H9 (cell line): ENCODE measurements around the gene NDUFA3. TPM values are rescaled to one million over a fixed set of nuclear protein-coding genes. Genes with fewer than 3 reads are reported as not detected.

Experiments used
- DNase-seq: peaks from one replicate; pipeline ENCODE4 v3.0.0-alpha.2; 2017
- H2AFZ ChIP-seq: one replicate; pipeline ENCODE4 v1.6.1; 2013; ENCODE audit warnings: mild to moderate bottlenecking, low read length, control low read depth, moderate library complexity
- H2AK5ac ChIP-seq: 2 replicates; pipeline ENCODE4 v1.6.1; 2013; ENCODE audit warnings: low read length, control low read depth, mixed read lengths; ENCODE audit not compliant: insufficient read length
- H2BK120ac ChIP-seq: one replicate; pipeline ENCODE4 v1.6.1; 2013; ENCODE audit warnings: low read depth, mild to moderate bottlenecking, low read length, control low read depth, inconsistent platforms; ENCODE audit not compliant: poor library complexity, severe bottlenecking
- H2BK12ac ChIP-seq: 2 replicates; pipeline ENCODE4 v1.6.1; 2013; ENCODE audit warnings: low read length, control low read depth, mixed read lengths, low read depth; ENCODE audit not compliant: insufficient read length
- H2BK15ac ChIP-seq: 2 replicates; pipeline ENCODE4 v1.6.1; 2013; ENCODE audit warnings: low read depth, low read length, control low read depth
- H2BK20ac ChIP-seq: one replicate; pipeline ENCODE4 v1.6.1; 2013; ENCODE audit warnings: low read depth, mild to moderate bottlenecking, low read length, control low read depth, inconsistent platforms; ENCODE audit not compliant: poor library complexity, severe bottlenecking
- H2BK5ac ChIP-seq: 2 replicates; pipeline ENCODE4 v1.6.1; 2013; ENCODE audit warnings: low read length, control low read depth, mixed read lengths; ENCODE audit not compliant: insufficient read length
- H3K14ac ChIP-seq: 2 replicates; pipeline ENCODE4 v1.6.1; 2013; ENCODE audit warnings: low read length, control low read depth; ENCODE audit not compliant: insufficient read depth
- H3K18ac ChIP-seq: 2 replicates; pipeline ENCODE4 v1.6.1; 2013; ENCODE audit warnings: low read depth, mild to moderate bottlenecking, mixed read lengths, low read length, control low read depth; ENCODE audit not compliant: insufficient read length
- H3K23ac ChIP-seq: 2 replicates; pipeline ENCODE4 v1.6.1; 2013; ENCODE audit warnings: low read length, control low read depth, mixed read lengths, low read depth; ENCODE audit not compliant: insufficient read length
- H3K23me2 ChIP-seq: 2 replicates; pipeline ENCODE4 v1.6.1; 2013; ENCODE audit warnings: low read depth, mild to moderate bottlenecking, mixed read lengths, low read length, control low read depth; ENCODE audit not compliant: insufficient read length, poor library complexity, severe bottlenecking
- H3K27ac ChIP-seq: 2 replicates; pipeline ENCODE4 v1.5.1; 2013; ENCODE audit warnings: low read length, control low read depth, mixed read lengths, low read depth; ENCODE audit not compliant: insufficient read length
- H3K27me3 ChIP-seq: 2 replicates; pipeline ENCODE4 v1.6.1; 2013; ENCODE audit warnings: low read length, control low read depth, inconsistent platforms; ENCODE audit not compliant: insufficient read depth
- H3K4ac ChIP-seq: 2 replicates; pipeline ENCODE4 v1.6.1; 2013; ENCODE audit warnings: low read depth, mild to moderate bottlenecking, control low read depth, inconsistent platforms, low read length, moderate library complexity
- H3K4me1 ChIP-seq: 2 replicates; pipeline ENCODE4 v1.6.1; 2013; ENCODE audit warnings: low read length, control low read depth, inconsistent platforms; ENCODE audit not compliant: insufficient read depth
- H3K4me2 ChIP-seq: 2 replicates; pipeline ENCODE4 v1.6.1; 2013; ENCODE audit warnings: low read length, control low read depth, mixed read lengths; ENCODE audit not compliant: insufficient read length, insufficient read depth
- H3K56ac ChIP-seq: 2 replicates; pipeline ENCODE4 v1.6.1; 2013; ENCODE audit warnings: low read depth, mild to moderate bottlenecking, mixed read lengths, low read length, control low read depth; ENCODE audit not compliant: insufficient read length
- H3K79me1 ChIP-seq: 2 replicates; pipeline ENCODE4 v1.6.1; 2013; ENCODE audit warnings: low read depth, mild to moderate bottlenecking, moderate library complexity, low read length, control low read depth, inconsistent platforms; ENCODE audit not compliant: insufficient read depth, poor library complexity, severe bottlenecking
- H3K79me2 ChIP-seq: 2 replicates; pipeline ENCODE4 v1.6.1; 2013; ENCODE audit warnings: low read length, control low read depth, inconsistent platforms; ENCODE audit not compliant: insufficient read depth
- H3K9ac ChIP-seq: 2 replicates; pipeline ENCODE4 v1.6.1; 2013; ENCODE audit warnings: low read length, control low read depth, mixed read lengths; ENCODE audit not compliant: insufficient read length; ENCODE audit errors: extremely low read depth
- H3K9me3 ChIP-seq: one replicate; pipeline ENCODE4 v1.6.1; 2013; ENCODE audit warnings: low read depth, low read length, inconsistent platforms; ENCODE audit not compliant: control insufficient read depth
- H3T11ph ChIP-seq: one replicate; pipeline ENCODE4 v1.6.1; 2013; ENCODE audit warnings: mild to moderate bottlenecking, low read length, control low read depth, inconsistent platforms
- H4K20me1 ChIP-seq: one replicate; pipeline ENCODE4 v1.6.1; 2013; ENCODE audit not compliant: control insufficient read depth, insufficient read length, insufficient read depth
- H4K5ac ChIP-seq: 2 replicates; pipeline ENCODE4 v1.6.1; 2013; ENCODE audit warnings: low read depth, mild to moderate bottlenecking, mixed read lengths, low read length, control low read depth; ENCODE audit not compliant: insufficient read length
- H4K8ac ChIP-seq: replicated peaks from 2 replicates; pipeline ENCODE4 v1.6.1; 2013; ENCODE audit warnings: low read length, control low read depth, mixed read lengths, low read depth; ENCODE audit not compliant: insufficient read length
- H4K91ac ChIP-seq: 2 replicates; pipeline ENCODE4 v1.6.1; 2013; ENCODE audit warnings: low read depth, mild to moderate bottlenecking, moderate library complexity, mixed read lengths, low read length, control low read depth; ENCODE audit not compliant: insufficient read length
- H3K27ac Mint-ChIP-seq, 3 experiments: 2 replicates in 2 of 3; 3 replicates in 1 of 3; pipeline ENCODE4 v1.8.0; 2020 to 2021; ENCODE audit warnings: mixed read lengths in 3 of 3, mild to moderate bottlenecking in 1 of 3, moderate library complexity in 1 of 3
- H3K27me3 Mint-ChIP-seq: 2 replicates; pipeline ENCODE4 v1.8.0; 2021; ENCODE audit warnings: low read depth, mild to moderate bottlenecking, moderate library complexity, mixed read lengths
- H3K36me3 Mint-ChIP-seq, 3 experiments: 2 replicates in 2 of 3; 3 replicates in 1 of 3; pipeline ENCODE4 v1.8.0; 2020 to 2021; ENCODE audit warnings: low read depth in 3 of 3, mixed read lengths in 3 of 3; ENCODE audit not compliant: insufficient read depth in 1 of 3
- H3K4me1 Mint-ChIP-seq, 2 experiments: 2 replicates each; pipeline ENCODE4 v1.8.0; 2020; ENCODE audit warnings: mixed read lengths in 2 of 2
- H3K4me3 Mint-ChIP-seq, 2 experiments: 2 replicates in 1 of 2; 3 replicates in 1 of 2; pipeline ENCODE4 v1.8.0; 2020 to 2021; ENCODE audit warnings: mild to moderate bottlenecking in 2 of 2, mixed read lengths in 2 of 2, moderate library complexity in 1 of 2
- H3K9me3 Mint-ChIP-seq, 2 experiments: 2 replicates in 1 of 2; 3 replicates in 1 of 2; pipeline ENCODE4 v1.8.0; 2020; ENCODE audit warnings: mild to moderate bottlenecking in 2 of 2, mixed read lengths in 2 of 2, moderate library complexity in 1 of 2
- WGBS: extraction: QIAGEN DNeasy Blood & Tissue Kit; methylation state at CpG from one replicate; pipeline ENCODE4 v1.1.7; 2013; ENCODE audit warnings: missing lambda C conversion rate, low lambda C conversion rate, mixed read lengths; ENCODE audit not compliant: insufficient read length; ENCODE audit errors: extremely low coverage; 5-methylcytosine and 5-hydroxymethylcytosine counted together
- total RNA-seq: library from RNA; stranded (reverse); gene quantifications from 2 replicates; pipeline ENCODE4 v1.2.1, GENCODE V29; 2021
- TF ChIP-seq, protein P1 (sequence below): fragments of 200-600 bp; sonication (generic); conservative IDR thresholded peaks from 3 replicates; pipeline ENCODE4 v1.8.0; 2021; ENCODE audit warnings: antibody characterized with exemption, mild to moderate bottlenecking

NDUFA3 gene
- total RNA-seq, 1 experiment from 2014 or later = 174 TPM

DNA sequence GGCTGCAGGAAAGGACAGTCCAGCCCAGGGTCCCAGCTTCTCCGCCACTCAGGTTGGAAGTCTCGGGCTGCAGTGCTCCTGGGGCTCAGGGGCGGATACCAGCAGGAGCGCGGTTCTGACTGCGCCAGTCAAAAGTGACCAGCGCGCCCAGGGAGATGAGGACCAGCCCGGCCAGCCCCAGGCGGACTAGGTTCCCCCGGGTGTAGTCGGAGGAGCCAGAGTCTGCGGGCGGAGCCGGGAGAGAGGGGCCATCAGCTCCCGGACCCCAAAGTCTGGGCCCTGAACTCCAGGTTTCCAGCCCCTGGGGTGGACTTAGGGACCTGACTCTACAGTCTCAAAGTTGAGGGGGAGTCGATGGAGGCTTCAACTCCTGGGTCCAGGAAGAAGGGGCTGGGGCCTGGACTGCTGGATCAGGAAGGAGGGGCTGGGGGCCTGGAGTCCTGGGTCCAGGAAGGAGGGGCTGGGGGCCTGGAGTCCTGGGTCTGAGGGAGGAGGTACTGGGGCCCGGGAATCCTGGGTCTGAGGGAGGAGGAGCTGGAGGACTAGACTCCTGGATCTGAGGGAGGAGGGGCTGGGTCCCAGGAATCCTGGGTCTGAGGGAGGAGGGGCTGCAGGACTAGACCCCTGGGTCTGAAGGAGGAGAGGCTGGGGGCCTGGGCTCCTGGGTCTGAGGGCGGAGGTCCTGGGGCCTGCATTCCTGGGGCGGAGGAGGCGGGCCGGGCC lies 7.4 kb upstream of the NDUFA3 start:
- TF ChIP-seq, protein P1, sequence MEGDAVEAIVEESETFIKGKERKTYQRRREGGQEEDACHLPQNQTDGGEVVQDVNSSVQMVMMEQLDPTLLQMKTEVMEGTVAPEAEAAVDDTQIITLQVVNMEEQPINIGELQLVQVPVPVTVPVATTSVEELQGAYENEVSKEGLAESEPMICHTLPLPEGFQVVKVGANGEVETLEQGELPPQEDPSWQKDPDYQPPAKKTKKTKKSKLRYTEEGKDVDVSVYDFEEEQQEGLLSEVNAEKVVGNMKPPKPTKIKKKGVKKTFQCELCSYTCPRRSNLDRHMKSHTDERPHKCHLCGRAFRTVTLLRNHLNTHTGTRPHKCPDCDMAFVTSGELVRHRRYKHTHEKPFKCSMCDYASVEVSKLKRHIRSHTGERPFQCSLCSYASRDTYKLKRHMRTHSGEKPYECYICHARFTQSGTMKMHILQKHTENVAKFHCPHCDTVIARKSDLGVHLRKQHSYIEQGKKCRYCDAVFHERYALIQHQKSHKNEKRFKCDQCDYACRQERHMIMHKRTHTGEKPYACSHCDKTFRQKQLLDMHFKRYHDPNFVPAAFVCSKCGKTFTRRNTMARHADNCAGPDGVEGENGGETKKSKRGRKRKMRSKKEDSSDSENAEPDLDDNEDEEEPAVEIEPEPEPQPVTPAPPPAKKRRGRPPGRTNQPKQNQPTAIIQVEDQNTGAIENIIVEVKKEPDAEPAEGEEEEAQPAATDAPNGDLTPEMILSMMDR = no peak
- peaks cover 38% of the 10 kb centered on the region for H3K27me3 Mint-ChIP-seq
- H2BK120ac ChIP-seq = no peak overlapping the region

More for the DNA sequence above, 7.4 kb upstream of the NDUFA3 start:
- Histone ChIP-seq H3K4ac (no peak overlapping the region), H4K91ac (no peak overlapping the region), H3K27me3 (no peaks in the 10 kb centered on the region; the same call in 1 of the 2 replicates), H2AFZ (no peak overlapping the region), H3K56ac (no peak overlapping the region), H3K23me2 (peaks cover 4% of the 10 kb centered on the region), H3K9ac (no peak overlapping the region), H3K9me3 (no peaks in the 10 kb centered on the region), H3K27ac (no peak overlapping the region), H3K4me2 (peak overlapping the region; percentile 57), H3K23ac (no peak overlapping the region), H3K18ac (peak overlapping the region; percentile 33), H2BK5ac (no peak overlapping the region), H3K4me1 (no peaks in the 10 kb centered on the region), H3K14ac (0 out of 2 replicates have a peak overlapping the region, but pooled peaks have one; percentile 31), H4K8ac (no peak overlapping the region), H2BK12ac (no peak overlapping the region), H3K79me2 (no peaks in the 10 kb centered on the region), H2AK5ac (no peak overlapping the region), H3T11ph (no peak overlapping the region), H2BK20ac (no peak overlapping the region), H4K5ac (no peak overlapping the region), H3K79me1 (no peaks in the 10 kb centered on the region), H4K20me1 (no peaks in the 10 kb centered on the region), H2BK15ac (no peak overlapping the region)
- peaks cover 4 to 6% of the 10 kb centered on the region in 2 experiments for H3K9me3 Mint-ChIP-seq
- peaks cover 6 to 18% of the 10 kb centered on the region in 2 experiments for H3K4me1 Mint-ChIP-seq
- DNase-seq = no peak
- no peak overlapping the region for H3K27ac Mint-ChIP-seq
- peaks cover 0 to 2% (median 0%) of the 10 kb centered on the region in 3 experiments; a peak in 2 of 7 replicates for H3K36me3 Mint-ChIP-seq
- H3K4me3 Mint-ChIP-seq = peak overlapping the region; percentile 52 to 85
- WGBS = no CpG with 5 or more reads among the region's 22 CpGs
